H1 (cell line): ENCODE data around the gene FMN2.

Experiments used
- CHD2 ChIP-seq: IDR thresholded peaks from 2 replicates; pipeline ENCODE4 v1.6.1; 2012; ENCODE audit warnings: low read length, improper control_type of control experiment
- EGR1 ChIP-seq: IDR thresholded peaks from 2 replicates; pipeline ENCODE4 v1.6.1; 2011; ENCODE audit warnings: low read depth, low read length, borderline replicate concordance
- EZH2 ChIP-seq: fragments of 200-600 bp; sonication (generic); IDR thresholded peaks from 2 replicates; pipeline ENCODE4 v1.7.1; 2012; ENCODE audit warnings: low read depth, mild to moderate bottlenecking, moderate library complexity, low read length, inconsistent platforms; ENCODE audit not compliant: severe bottlenecking
- KDM5A ChIP-seq: fragments of 200-600 bp; IDR thresholded peaks from 2 replicates; pipeline ENCODE4 v1.7.1; 2012; ENCODE audit warnings: mild to moderate bottlenecking, low read length, inconsistent platforms, mixed read lengths
- MAFK ChIP-seq: IDR thresholded peaks from 2 replicates; pipeline ENCODE4 v1.6.1; 2012; ENCODE audit warnings: low read depth, mild to moderate bottlenecking, improper control_type of control experiment, low read length
- POLR2A ChIP-seq, 2 experiments: IDR thresholded peaks; 1 replicate in 1 of 2; 2 replicates in 1 of 2; pipeline ENCODE4 v1.6.1; 2011; ENCODE audit warnings: low read depth in 2 of 2, low read length in 2 of 2, mild to moderate bottlenecking in 2 of 2; ENCODE audit errors: control extremely low read depth in 1 of 2
- POLR2AphosphoS5 ChIP-seq: IDR thresholded peaks from 2 replicates; pipeline ENCODE4 v1.6.1; 2011; ENCODE audit warnings: low read depth, low read length
- SIN3A ChIP-seq, 2 experiments: IDR thresholded peaks in 1 of 2; conservative IDR thresholded peaks in 1 of 2; 2 replicates each; pipeline ENCODE4 v1.6.1; 2011 to 2012; ENCODE audit warnings: low read length in 2 of 2, improper control_type of control experiment in 1 of 2, low read depth in 1 of 2, mild to moderate bottlenecking in 1 of 2
- SUZ12 ChIP-seq: fragments of 200-600 bp; sonication (generic); IDR thresholded peaks from 2 replicates; pipeline ENCODE4 v1.6.1; 2012; ENCODE audit warnings: mild to moderate bottlenecking, inconsistent platforms, low read length, moderate library complexity, mixed read lengths
- TAF1 ChIP-seq: IDR thresholded peaks from 2 replicates; pipeline ENCODE4 v1.6.1; 2011; ENCODE audit warnings: mild to moderate bottlenecking, low read depth, low read length
- ZNF274 ChIP-seq: IDR thresholded peaks from 2 replicates; pipeline ENCODE4 v1.7.0; 2012; ENCODE audit warnings: low read length, borderline replicate concordance; ENCODE audit errors: extremely low read depth
- TF ChIP-seq, protein P1 (sequence below), 3 experiments: IDR thresholded peaks; 1 replicate in 2 of 3; 2 replicates in 1 of 3; pipeline versions ENCODE4 v1.5.1 to v1.6.1; 2011; ENCODE audit warnings: low read length in 3 of 3, mild to moderate bottlenecking in 3 of 3, inconsistent platforms in 2 of 3, low read depth in 1 of 3, moderate library complexity in 1 of 3; ENCODE audit not compliant: insufficient read depth in 1 of 3; ENCODE audit errors: control extremely low read depth in 1 of 3

DNA sequence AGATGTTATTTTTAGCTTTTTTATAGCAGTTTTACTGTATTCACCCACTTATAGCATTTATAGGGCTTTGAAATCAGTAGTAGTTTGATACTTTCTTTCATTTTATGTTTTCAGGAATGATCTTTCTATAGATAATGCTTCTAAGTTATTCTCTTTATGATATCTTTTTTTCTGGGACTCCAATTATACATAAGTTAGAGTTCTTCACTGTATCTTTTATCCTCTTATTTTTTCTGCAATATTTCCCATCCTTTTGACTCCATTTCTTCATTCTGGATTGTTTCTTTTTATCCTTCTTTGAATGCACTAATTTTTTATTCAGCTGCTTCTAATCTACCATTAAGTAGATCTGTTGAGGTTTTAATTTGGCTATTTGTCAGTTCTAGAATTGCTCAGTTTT, 73.1 kb downstream of the FMN2 start:
- TF ChIP-seq, protein P1, sequence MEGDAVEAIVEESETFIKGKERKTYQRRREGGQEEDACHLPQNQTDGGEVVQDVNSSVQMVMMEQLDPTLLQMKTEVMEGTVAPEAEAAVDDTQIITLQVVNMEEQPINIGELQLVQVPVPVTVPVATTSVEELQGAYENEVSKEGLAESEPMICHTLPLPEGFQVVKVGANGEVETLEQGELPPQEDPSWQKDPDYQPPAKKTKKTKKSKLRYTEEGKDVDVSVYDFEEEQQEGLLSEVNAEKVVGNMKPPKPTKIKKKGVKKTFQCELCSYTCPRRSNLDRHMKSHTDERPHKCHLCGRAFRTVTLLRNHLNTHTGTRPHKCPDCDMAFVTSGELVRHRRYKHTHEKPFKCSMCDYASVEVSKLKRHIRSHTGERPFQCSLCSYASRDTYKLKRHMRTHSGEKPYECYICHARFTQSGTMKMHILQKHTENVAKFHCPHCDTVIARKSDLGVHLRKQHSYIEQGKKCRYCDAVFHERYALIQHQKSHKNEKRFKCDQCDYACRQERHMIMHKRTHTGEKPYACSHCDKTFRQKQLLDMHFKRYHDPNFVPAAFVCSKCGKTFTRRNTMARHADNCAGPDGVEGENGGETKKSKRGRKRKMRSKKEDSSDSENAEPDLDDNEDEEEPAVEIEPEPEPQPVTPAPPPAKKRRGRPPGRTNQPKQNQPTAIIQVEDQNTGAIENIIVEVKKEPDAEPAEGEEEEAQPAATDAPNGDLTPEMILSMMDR (IDR thresholded peaks at IDR 0.05; ENCODE audit: control extremely low read depth in 1 of 3, insufficient read depth in 1 of 3, low read depth in 1 of 3, low read length in 3 of 3): no peak
- no peak for TF ChIP-seq EZH2
- no peak for TF ChIP-seq MAFK
- TF ChIP-seq ZNF274: no peak
- TF ChIP-seq KDM5A: no peak
- TF ChIP-seq EGR1: no peak
- TF ChIP-seq SIN3A (conservative IDR thresholded peaks at IDR 0.05 in 1 of 2, IDR thresholded peaks at IDR 0.05 in 1 of 2; ENCODE audit: low read depth in 1 of 2, low read length in 2 of 2): no peak
- no peak for TF ChIP-seq POLR2AphosphoS5
- no peak for TF ChIP-seq TAF1
- no peak for TF ChIP-seq CHD2
- TF ChIP-seq SUZ12: no peak
- no peak for TF ChIP-seq POLR2A (IDR thresholded peaks at IDR 0.05; ENCODE audit: control extremely low read depth in 1 of 2, low read depth in 2 of 2, low read length in 2 of 2)
